Measurements from ENCODE around the gene SH3PXD2A. TPM values are rescaled to one million over a fixed set of nuclear protein-coding genes. Genes with fewer than 3 reads are reported as not detected.

Gene SH3PXD2A
- total RNA-seq, 1 experiment from 2014 or later = 4.5 TPM

GRCh38 chr10:103812432-103812831 lies 42.9 kb downstream of the SH3PXD2A start:
- Mint-ChIP-seq H3K27me3 (ENCODE audit: low read depth) (no peaks in the 10 kb centered on the region), H3K27ac (peak overlapping the region in 2 of 3 experiments; percentile 2 to 32; a peak in 1 of 7 replicates), H3K36me3 (ENCODE audit: insufficient read depth in 1 of 3, low read depth in 3 of 3) (no peaks in the 10 kb centered on the region), H3K4me1 (peaks cover 5 to 12% of the 10 kb centered on the region in 2 experiments), H3K4me3 (no peak overlapping the region), H3K9me3 (no peaks in the 10 kb centered on the region)
- no peak overlapping the region for H2BK12ac ChIP-seq (ENCODE audit: insufficient read length, low read depth, low read length)
- no peaks in the 10 kb centered on the region for H3K79me2 ChIP-seq (ENCODE audit: insufficient read depth, low read length)
- no peak overlapping the region for H2BK20ac ChIP-seq (ENCODE audit: low read depth, low read length, poor library complexity, severe bottlenecking)
- H3K23ac ChIP-seq (ENCODE audit: insufficient read length, low read depth, low read length) = no peak overlapping the region
- H3K56ac ChIP-seq (ENCODE audit: insufficient read length, low read depth, low read length) = no peak overlapping the region
- no peak overlapping the region for H3K4ac ChIP-seq (ENCODE audit: low read depth, low read length)
- no peak overlapping the region for H4K91ac ChIP-seq (ENCODE audit: insufficient read length, low read depth, low read length)
- no peak overlapping the region for H3K14ac ChIP-seq (ENCODE audit: insufficient read depth, low read length)
- H2BK15ac ChIP-seq (ENCODE audit: low read depth, low read length) = no peak overlapping the region
- H3K9me3 ChIP-seq (ENCODE audit: control insufficient read depth, low read depth, low read length) = no peaks in the 10 kb centered on the region
- H2BK5ac ChIP-seq (ENCODE audit: insufficient read length, low read length) = no peak overlapping the region
- no peak overlapping the region for H2AK5ac ChIP-seq (ENCODE audit: insufficient read length, low read length)
- no CpG with 5 or more reads among the region's 4 CpGs for WGBS (ENCODE audit: extremely low coverage, insufficient read length, low lambda C conversion rate)
- H3K18ac ChIP-seq (ENCODE audit: insufficient read length, low read depth, low read length) = no peak overlapping the region
- H3K4me2 ChIP-seq (ENCODE audit: insufficient read depth, insufficient read length, low read length) = no peak overlapping the region
- no peaks in the 10 kb centered on the region for H3K79me1 ChIP-seq (ENCODE audit: insufficient read depth, low read depth, low read length, poor library complexity, severe bottlenecking)
- H4K5ac ChIP-seq (ENCODE audit: insufficient read length, low read depth, low read length) = no peak overlapping the region
- H3K27me3 ChIP-seq (ENCODE audit: insufficient read depth, low read length) = no peaks in the 10 kb centered on the region
- no peak overlapping the region for H2AFZ ChIP-seq (ENCODE audit: low read length)
- H3K9ac ChIP-seq (ENCODE audit: extremely low read depth, insufficient read length, low read length) = no peak overlapping the region
- no peak overlapping the region for H4K8ac ChIP-seq (replicated peaks; ENCODE audit: insufficient read length, low read depth, low read length)
- DNase-seq = no peak
- no peaks in the 10 kb centered on the region for H4K20me1 ChIP-seq (ENCODE audit: control insufficient read depth, insufficient read depth, insufficient read length)
- TF ChIP-seq CTCF (conservative IDR thresholded peaks at IDR 0.05) = no peak
- no peaks in the 10 kb centered on the region for H3K4me1 ChIP-seq (ENCODE audit: insufficient read depth, low read length)
- H3T11ph ChIP-seq (ENCODE audit: low read length) = no peak overlapping the region
- H3K23me2 ChIP-seq (ENCODE audit: insufficient read length, low read depth, low read length, poor library complexity, severe bottlenecking) = no peaks in the 10 kb centered on the region
- no peak overlapping the region for H2BK120ac ChIP-seq (ENCODE audit: low read depth, low read length, poor library complexity, severe bottlenecking)
- no peak overlapping the region for H3K27ac ChIP-seq (ENCODE audit: insufficient read length, low read depth, low read length)

Data from H9 (cell line).